Thymus (tissue), 11 donors: ENCODE data around the gene FPGS. TPM values are rescaled to one million over a fixed set of nuclear protein-coding genes. Genes with fewer than 3 reads are reported as not detected.
"Not testable (repeated sequence)": the region's sequence is repeated elsewhere in the genome, so short reads cannot be mapped to it uniquely, and the experiment has no call there.

Experiments
- DNase-seq, 9 donors: peaks; one replicate each; pipeline ENCODE4 v3.0.0-alpha.2; 2013; ENCODE audit warnings: low spot score in 9 of 9, low read depth in 6 of 9, missing footprints in 1 of 9
- H3K27ac ChIP-seq, 2 donors: one replicate each; pipeline ENCODE4 v1.5.1; 2013; ENCODE audit warnings: control low read depth in 1 of 2, low read depth in 1 of 2, low read length in 1 of 2, mild to moderate bottlenecking in 1 of 2, moderate library complexity in 1 of 2
- H3K27me3 ChIP-seq, 2 donors: one replicate each; pipeline ENCODE4 v1.5.1; 2013; ENCODE audit warnings: low read length in 1 of 2; ENCODE audit not compliant: control insufficient read depth in 2 of 2, insufficient read depth in 1 of 2
- H3K36me3 ChIP-seq, 2 donors: one replicate each; pipeline ENCODE4 v1.5.1; 2013; ENCODE audit warnings: low read length in 1 of 2, mild to moderate bottlenecking in 1 of 2, moderate library complexity in 1 of 2; ENCODE audit not compliant: control insufficient read depth in 2 of 2, insufficient read depth in 2 of 2
- H3K4me1 ChIP-seq, 2 donors: one replicate each; pipeline ENCODE4 v1.5.1; 2013; ENCODE audit warnings: low read length in 2 of 2; ENCODE audit not compliant: control insufficient read depth in 2 of 2, insufficient read depth in 2 of 2
- H3K4me3 ChIP-seq, 2 donors: one replicate each; pipeline ENCODE4 v1.5.1; 2013; ENCODE audit warnings: low read length in 2 of 2, control low read depth in 1 of 2, mild to moderate bottlenecking in 1 of 2
- H3K9me3 ChIP-seq, 2 donors: one replicate each; pipeline ENCODE4 v1.5.1; 2013; ENCODE audit warnings: low read length in 1 of 2, mild to moderate bottlenecking in 1 of 2; ENCODE audit not compliant: control insufficient read depth in 2 of 2, insufficient read depth in 1 of 2
- WGBS: extraction: QIAGEN DNeasy Blood & Tissue Kit; methylation state at CpG from one replicate; pipeline ENCODE4 v1.1.7; 2013; 5-methylcytosine and 5-hydroxymethylcytosine counted together
- polyA plus RNA-seq: library from polyadenylated mRNA; stranded (reverse); fragments of 200-250 nt; gene quantifications from one replicate; pipeline ENCODE4 v1.2.3, GENCODE V29; 2013
- total RNA-seq: library from RNA; stranded (reverse); fragments of 120-200 nt; gene quantifications from one replicate; pipeline ENCODE4 v1.2.4, GENCODE V29; 2013
- donor health status: healthy.

The FPGS gene
- total and polyA plus RNA-seq, 2 donors, result 30.4 to 48.4 TPM

DNA sequence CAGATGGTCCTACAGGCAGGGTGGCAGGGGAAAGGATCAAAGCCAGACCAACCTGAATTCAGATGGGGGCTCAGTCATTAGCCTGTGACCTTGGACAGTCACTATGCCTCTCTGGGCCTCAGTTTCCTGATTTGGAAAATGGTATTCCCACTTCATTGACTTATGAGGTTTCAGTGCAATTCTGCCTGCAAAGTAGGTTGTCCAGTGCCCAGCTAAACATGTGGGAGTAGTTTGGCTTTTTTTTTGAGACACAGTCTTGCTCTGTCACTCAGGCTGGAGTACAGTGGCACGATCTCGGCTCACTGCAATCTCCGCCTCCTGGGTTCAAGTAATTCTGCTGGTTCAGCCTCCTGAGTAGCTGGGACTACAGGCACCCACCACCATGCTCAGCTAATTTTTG is 33.9 kb downstream of the FPGS start:
- WGBS, result 97% methylated on average over 3 of the region's 3 CpGs
- H3K4me3 ChIP-seq, DNase-seq: not testable (repeated sequence)

DNA sequence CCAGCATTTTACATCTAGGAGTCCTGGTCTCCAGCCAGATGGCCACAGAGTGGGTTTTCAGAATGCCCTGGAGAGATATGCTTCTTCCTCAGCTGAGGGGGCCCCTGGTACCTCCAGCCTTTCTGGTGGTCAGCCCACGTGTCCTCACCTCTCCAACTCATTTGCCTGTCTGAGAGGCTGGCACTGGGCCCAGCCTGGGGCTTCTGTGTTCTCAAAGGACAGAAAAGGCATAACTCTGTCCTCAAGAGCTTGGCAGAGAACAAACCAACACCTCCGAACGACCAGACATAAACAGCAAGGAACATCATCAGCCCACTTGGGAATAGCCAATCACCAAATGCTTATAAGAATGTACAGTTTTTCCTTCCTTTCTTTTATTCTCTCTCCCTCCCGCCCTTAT is 34.7 kb downstream of the FPGS start:
- DNase-seq, result no peak

More for the DNA sequence above, 33.9 kb downstream of the FPGS start:
- H3K36me3 ChIP-seq, H3K27me3 ChIP-seq, H3K9me3 ChIP-seq: not testable (repeated sequence)
- peaks cover 0 to 17% of the 10 kb centered on the region in 2 donors for H3K4me1 ChIP-seq
- H3K27ac ChIP-seq, result peak overlapping the region in 1 of 2 donors; percentile 15

DNA sequence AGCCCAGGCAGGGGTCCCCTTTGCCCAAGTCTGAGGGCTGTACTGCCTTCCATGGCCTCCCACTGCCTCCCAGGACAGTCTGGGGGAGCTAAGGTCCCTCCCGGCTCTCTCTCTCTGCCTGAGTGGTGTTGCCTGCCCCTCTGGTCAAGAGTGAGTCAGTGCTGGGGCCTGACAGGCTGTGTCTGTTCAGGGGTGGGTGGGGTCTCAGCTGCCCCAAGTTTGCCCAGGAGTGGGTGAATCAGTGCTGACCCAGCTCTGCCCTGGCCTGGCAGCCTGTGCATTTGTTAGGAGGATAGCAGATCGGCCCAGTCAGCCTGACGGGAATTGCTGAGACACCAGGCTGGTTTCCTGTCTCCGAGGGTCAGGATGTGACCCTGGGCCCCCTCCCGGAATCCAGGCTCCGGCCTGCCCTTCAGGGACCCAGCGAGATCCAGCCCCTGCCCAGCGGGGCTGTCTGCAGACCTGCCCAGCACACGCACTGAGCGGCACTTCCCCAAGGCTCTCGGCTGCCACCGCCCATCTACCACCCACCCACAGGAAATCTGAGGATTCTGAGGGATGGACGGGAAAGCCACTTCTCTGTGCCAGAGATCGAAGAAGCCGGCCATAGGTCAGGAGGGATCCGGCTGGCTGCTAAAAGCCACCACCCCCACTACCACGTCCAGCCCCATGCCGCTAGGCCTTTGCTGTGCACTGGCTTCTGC is 35.8 kb downstream of the FPGS start:
- Histone ChIP-seq H3K4me3 (no peak overlapping the region), H3K9me3 (peaks cover 0 to 4% of the 10 kb centered on the region in 2 donors), H3K36me3 (peaks cover 0 to 3% of the 10 kb centered on the region in 2 donors), H3K27me3 (peaks cover 0 to 3% of the 10 kb centered on the region in 2 donors), H3K27ac (peak overlapping the region in 1 of 2 donors; percentile 62), H3K4me1 (peaks cover 0 to 12% of the 10 kb centered on the region in 2 donors)
- no peak for DNase-seq
- 86% methylated on average over 18 of the region's 18 CpGs for WGBS

More for the DNA sequence above, 34.7 kb downstream of the FPGS start:
- Histone ChIP-seq H3K4me1 (peaks cover 0 to 14% of the 10 kb centered on the region in 2 donors), H3K36me3 (peaks cover 0 to 3% of the 10 kb centered on the region in 2 donors), H3K9me3 (peaks cover 0 to 4% of the 10 kb centered on the region in 2 donors), H3K27ac (no peak overlapping the region), H3K27me3 (peaks cover 0 to 3% of the 10 kb centered on the region in 2 donors), H3K4me3 (no peak overlapping the region)
- WGBS, result 82% methylated on average over 4 of the region's 4 CpGs

DNA sequence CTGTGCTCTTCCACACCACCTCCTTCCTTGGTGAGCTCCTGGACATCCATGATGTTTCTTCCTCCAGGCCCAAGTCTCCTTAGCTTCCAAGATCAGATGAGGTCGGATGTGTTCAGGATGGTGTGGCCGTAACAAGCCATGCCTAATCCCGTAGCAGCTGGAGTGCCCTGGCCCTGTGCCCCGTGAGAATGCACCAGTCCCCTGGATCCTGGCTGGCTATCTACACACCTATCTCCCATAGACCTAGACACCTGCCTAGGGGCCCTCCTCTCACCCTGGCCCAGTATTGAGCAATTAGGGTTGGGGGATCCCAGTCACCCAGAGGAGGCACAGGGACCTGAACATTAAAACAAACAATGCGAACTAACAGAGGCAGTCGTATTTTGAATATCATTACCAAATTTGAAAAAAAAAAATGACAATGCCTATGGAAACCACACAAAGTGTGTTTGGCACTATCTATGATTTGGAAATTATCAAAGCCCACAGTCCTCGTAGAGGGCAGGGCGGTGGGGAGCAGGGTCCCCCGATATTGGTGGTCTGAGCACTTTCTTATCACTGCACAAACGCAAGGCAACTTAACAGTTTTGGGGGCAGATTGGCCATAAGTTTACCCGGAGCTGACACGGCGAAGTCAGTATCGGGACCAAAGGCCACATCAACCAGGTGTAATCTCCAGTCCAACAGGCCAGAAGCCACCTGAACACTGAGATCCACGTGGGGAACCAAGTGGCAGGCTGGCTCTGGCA is 38.6 kb downstream of the FPGS start:
- H3K9me3 ChIP-seq, result peaks cover 0 to 4% of the 10 kb centered on the region in 2 donors
- peaks cover 0 to 3% of the 10 kb centered on the region in 2 donors for H3K36me3 ChIP-seq
- H3K4me3 ChIP-seq, result no peak overlapping the region
- H3K27me3 ChIP-seq, result no peaks in the 10 kb centered on the region
- H3K27ac ChIP-seq, result no peak overlapping the region
- 96% methylated on average over 15 of the region's 15 CpGs for WGBS
- H3K4me1 ChIP-seq, result peaks cover 0 to 4% of the 10 kb centered on the region in 2 donors
- DNase-seq, result no peak

DNA sequence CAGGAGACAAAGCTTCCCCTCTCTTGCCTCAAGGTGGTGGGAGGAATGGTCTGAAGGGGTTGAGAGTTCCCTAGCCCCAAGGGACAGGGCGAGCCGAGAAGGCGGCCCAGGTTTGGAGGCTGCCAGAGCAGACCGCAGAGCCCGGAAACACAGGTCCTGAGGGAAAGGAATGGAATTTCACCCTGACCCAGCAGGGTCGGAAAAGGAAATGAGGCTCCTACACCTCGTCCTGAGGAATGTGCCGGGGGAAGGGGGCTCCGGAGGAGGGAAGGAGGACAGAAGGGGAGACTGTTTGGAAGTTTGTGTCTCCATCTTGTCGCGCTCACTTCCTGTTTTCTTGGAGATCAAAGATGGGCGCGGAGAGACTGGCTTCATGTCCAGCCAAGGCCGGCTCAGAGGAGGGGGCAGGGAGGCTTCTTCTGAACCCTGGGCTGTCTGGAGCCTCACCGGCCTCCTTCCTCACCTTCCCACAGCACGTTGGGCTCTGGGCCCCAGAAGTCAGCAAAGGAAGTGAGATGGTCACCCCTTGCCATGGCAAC is 42.2 kb downstream of the FPGS start:
- no peaks in the 10 kb centered on the region for H3K36me3 ChIP-seq
- no peaks in the 10 kb centered on the region for H3K4me1 ChIP-seq
- no peak for DNase-seq
- no peak overlapping the region for H3K4me3 ChIP-seq
- no peaks in the 10 kb centered on the region for H3K27me3 ChIP-seq
- 93% methylated on average over 16 of the region's 16 CpGs for WGBS
- H3K27ac ChIP-seq, result no peak overlapping the region
- peaks cover 3 to 18% of the 10 kb centered on the region in 2 donors for H3K9me3 ChIP-seq

DNA sequence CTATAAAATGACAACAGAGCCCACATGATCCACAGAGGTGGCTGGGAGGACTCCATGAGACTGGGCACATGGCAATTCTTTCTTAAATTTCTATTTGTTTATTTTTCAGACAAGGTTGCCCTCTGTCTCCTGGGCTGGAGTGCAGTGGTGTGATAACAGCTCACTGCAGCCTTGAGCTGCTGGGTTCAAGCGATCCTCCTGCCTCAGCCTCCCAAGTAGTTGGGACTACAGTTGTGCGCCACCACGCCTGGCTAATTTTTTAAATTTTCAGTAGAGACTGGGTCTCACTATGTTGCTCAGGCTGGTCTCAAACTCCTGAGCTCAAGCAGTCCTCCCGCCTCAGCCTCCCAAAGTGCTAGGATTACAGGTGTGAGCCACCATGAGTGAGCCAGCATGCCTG is 42.9 kb downstream of the FPGS start:
- not testable (repeated sequence) for H3K4me3 ChIP-seq, DNase-seq, H3K4me1 ChIP-seq, H3K27me3 ChIP-seq, H3K27ac ChIP-seq, H3K36me3 ChIP-seq
- 98% methylated on average over 4 of the region's 4 CpGs for WGBS
- H3K9me3 ChIP-seq, result peaks cover 6 to 26% of the 10 kb centered on the region in 2 donors

DNA sequence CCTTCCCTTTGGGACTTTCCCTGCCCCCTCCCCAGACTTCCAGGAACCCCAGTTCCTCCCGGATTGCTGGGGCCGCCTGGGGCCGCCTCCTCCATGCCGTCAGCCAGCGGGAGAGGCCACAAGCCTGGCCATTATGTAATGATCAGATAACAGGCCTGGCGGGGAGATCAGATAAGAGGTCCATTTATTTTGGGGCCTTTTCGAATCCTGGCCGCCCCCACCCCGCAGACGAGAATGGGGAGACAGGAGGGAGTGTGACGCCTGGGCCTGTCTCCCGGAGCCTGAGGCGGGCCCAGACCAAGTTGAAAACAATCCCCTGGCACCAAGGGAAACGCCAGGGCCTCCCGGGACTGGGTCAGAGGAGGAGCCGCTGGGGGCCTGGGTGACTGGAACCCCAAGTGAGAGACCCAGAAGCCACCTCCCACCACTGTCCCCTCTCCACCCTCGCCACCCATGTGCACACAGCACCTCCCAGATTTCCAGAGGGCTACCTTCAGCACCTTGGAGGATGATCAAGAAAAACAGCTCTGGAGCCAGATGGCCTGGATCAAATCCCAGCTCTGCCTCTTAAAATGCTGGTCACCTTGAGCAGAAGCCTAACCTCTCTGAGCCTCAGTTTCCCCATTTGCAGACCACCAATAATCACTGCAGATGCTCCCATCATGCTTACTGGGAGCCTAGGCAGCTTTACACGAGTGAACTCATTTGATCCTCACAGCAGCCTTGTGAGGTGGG is 43.9 kb downstream of the FPGS start:
- no peak for DNase-seq
- 93% methylated on average over 18 of the region's 18 CpGs for WGBS
- Histone ChIP-seq H3K4me3 (no peak overlapping the region), H3K9me3 (peaks cover 6 to 21% of the 10 kb centered on the region in 2 donors), H3K27ac (no peak overlapping the region), H3K27me3 (no peaks in the 10 kb centered on the region), H3K36me3 (no peaks in the 10 kb centered on the region), H3K4me1 (no peaks in the 10 kb centered on the region)

DNA sequence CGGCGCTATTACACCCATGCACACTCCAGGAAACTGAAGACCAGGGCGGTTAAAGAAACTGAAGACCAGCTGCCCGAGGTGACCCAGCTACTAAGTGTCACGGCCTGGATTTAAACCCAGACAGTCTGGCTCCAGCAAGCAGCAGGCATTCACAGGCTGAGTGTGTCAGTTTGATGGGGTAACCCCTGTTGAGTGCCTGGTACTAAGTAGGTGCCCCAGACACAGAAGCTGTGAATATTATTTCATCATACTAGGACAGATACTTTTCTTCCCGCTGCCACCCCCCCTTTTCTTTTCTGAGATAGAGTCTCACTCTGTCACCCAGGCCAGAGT is 44.5 kb downstream of the FPGS start:
- DNase-seq, result no peak
- Histone ChIP-seq H3K4me1 (no peaks in the 10 kb centered on the region), H3K27ac (no peak overlapping the region), H3K9me3 (peaks cover 6 to 21% of the 10 kb centered on the region in 2 donors), H3K27me3 (no peaks in the 10 kb centered on the region), H3K4me3 (no peak overlapping the region), H3K36me3 (no peaks in the 10 kb centered on the region)
- 95% methylated on average over 6 of the region's 6 CpGs for WGBS
